ENCODE measurements around the gene NSD1.

Gene NSD1

DNA sequence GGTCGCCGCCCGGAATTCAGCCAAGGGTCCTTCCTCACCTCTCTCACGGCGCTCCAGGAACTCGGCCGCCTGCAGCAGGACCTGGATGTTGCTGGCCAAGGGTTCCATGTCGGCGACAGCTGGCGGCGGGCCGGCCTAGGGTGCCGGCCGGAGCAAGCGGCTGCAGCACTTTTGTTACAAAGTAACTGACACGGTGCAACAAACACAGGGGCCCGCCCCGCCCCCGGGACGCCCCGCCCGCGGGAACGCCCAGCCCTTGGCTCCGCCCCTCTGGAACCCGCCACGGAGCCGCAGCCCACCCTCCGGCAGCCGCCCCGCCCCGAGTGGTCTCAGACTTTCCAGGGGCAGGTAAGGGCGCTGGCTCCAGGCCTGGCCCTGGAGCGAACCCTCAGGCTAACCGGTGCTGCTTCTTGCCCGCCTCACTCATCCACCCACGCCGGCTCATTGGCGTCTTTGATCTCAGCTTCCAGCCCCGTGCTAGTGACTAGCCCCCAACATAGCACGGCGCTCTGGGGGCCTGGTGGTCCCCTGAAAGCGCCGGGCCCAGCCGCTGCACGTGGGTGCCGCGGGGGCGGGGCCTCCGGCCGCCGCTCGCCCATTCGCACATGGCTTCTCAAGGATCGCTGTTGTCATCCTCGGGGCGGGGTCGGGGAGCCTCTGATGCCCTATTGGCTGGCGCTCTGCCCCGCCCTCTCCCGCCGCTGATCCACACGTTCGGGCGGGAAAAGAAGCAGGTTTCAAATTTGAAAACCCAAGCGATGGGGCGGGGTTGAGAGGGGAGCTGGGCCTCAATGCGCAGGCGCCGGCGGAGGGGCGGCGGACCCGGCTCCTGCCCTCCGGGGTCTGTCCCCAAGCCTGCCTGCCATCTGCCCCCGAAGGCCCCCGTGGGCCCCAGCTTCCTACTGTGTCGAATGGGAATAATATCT lies 178.4 kb downstream of the NSD1 start, which contains the start of gene MXD3:
MXD3 (minus strand) TSS at position 176 of the 926 bp plus-strand sequence; CDS start at position 108, 68 bp downstream.
- DNase-seq = peak; percentile 97 to 99 (median 98)

- peak in 2 of 3 donors; percentile 13 to 39 for DNase-seq
Observed at GRCh38 chr5:177312649-177313181, 179.1 kb downstream of the NSD1 start.

GRCh38 chr5:177313561-177314259 lies 180.1 kb downstream of the NSD1 start:
- no peak for DNase-seq

DNA sequence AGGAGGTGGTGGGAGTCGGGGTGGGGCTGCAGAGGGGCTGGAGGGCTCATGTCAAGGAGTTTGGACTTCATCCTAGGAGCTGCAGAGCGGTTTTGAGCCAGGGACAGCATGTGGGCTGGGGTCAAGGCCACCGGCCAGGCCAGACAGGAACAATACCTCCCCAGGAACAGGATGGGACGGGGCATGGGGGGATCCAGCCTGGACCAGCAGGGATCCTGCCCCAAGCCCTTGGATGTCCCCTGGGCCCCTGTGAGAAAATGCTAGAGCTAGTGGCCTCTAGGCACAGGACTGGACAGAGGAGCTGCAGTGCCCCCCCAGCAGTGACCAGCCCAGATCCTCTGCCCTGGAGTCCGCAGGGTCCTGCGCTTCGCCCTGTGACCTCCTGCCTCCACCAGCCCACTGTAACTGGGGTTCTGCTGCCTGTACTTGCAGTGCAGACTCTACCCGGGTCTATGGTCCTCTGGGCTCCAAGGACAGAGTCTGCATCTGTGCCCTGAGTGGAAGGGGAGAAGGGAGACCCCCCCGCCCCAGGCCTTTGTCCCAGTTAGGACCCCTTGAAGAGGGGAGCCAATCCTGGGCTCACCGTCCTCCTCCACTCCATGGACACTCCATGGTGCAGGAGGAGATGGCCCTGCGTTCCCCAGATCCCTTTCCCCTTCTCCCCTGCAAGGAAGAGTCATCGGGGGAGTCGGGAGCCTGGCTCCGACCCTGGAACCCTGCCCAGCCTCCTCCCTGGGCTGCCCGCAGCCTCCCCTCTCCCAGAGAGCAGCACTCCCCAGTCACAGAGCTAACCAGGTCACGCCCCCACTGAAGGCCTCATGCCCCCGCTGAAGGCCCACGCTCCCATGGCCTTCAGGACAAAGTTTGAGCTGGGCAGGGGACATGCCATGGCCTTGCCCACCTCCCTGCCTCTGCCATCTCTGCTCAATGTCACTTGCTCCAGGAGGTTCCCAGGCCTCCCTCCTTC lies 181.1 kb downstream of the NSD1 start:
- DNase-seq = no peak

DNA sequence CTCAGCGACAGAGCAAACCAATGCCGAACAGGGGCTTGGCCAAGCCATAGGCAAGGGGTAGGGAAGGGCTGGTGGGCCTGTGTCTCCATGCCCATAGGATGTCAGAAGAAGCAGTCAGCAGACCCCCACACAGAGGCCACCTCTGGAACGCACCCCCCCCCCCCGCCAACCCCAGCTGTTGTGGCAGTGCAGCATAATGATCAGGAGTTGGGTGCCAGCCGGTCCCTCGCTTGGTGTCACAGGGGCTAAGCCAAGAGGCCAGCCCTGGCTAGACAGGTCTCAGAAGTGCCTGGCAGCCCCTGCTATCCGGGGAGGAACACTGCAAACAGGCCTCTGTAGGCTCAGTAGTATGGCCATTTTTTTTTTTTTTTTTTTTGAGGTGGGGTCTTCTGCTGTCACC lies 181.8 kb downstream of the NSD1 start:
- no peak for DNase-seq

DNA sequence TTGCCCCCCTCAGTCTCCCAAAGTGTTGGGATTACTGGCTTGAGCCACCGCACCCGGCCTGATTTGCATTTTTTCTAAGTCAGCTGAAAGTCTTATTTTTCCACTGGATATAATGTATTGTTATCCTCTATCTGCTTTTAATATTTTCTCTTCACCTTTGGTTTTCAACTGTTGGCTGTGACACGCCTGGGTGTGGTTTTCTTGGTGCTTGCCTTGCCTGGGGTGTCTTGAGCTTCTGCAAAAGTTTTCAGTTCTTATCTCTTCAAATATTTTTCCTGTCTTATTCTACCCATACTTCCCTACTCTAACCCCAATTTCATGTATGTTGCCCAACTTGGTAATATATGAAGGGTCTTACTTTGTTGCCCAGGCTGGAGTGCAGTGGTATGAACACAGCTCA lies 182.4 kb downstream of the NSD1 start:
- DNase-seq = no peak

DNA sequence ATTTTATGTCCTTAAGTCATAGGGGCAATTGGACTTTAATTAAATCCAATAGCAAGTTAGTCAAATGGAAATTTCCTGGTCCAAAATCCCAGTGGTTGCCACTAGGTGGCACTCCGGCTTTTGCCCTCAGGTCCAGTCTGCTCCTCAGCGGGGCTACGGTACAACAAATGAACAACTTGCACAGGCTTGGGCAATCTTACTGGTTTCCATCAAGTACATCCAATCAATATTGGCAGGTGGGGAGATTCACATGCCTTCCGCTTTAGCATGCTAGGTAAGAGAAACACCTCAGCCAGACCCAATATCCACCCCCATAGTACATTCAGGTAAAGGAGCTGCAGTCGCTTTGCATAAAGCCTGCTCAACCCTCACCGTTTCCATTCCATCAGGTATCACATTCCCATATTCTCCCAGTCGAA lies 184.4 kb downstream of the NSD1 start:
- DNase-seq = peak; percentile 87 to 89 (median 89)

DNA sequence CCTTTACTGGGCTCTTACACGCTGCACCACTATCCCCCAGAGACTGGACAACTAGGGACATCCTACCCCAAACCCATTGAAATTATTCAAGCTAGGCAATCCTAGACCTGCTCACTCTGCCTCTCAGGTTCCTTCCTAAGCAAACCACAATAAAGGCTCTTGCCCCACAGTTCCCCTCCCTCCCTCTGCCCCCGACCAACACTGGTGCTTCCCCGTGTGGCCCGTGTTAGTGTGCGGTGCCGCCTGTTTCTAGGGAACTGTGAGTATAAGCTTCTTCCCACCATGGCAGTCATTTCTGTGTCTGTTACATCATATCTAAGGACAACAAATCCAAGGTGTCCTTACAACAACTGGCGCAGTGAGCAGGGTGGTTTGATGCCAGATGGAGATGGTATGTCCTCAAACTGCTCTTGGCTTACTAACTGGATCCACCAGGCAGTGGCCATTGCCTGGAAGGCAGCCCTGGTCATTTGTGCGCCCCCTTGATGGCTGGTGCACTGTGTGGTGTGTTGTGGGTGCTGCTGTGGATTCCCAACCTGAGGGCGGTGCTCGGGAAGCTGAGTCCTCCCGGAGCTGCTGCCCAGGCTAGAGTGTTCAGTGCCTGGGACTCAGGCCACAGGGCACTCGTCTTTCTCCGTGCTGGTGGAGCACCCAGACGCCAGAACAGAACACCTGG lies 186.5 kb downstream of the NSD1 start:
- DNase-seq = peak in 1 of 3 donors; percentile 40

GRCh38 chr5:177320879-177321278 lies 187.3 kb downstream of the NSD1 start:
- DNase-seq = peak; percentile 71 to 79 (median 76)

DNA sequence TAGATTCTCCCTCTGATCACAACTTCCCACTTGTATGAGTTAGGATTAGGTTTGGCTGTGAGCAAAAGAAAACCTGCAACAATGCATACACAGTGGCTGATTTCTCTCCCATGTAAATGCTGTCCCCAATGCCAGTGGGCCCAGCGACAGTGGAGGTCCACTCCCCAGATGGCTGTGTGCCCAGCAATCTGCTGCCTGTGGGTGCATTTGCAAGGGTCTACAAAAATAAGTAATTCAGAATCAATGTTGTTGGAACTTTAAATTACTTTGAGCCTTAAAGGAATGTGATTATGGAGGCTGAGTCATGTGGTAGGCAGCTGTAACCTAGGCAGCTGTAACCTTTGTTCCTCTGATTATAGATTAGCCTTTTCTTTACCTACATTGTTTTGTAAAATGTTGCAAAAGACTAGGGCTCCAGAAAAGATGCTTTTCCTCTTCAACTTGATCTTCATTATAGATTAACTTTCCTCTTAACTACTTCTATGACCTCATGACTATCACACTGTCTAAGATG lies 192.4 kb downstream of the NSD1 start:
- no peak for DNase-seq

- DNase-seq = peak in 2 of 3 donors; percentile 24 to 45
Observed at GRCh38 chr5:177327539-177328522, 194.3 kb downstream of the NSD1 start.

GRCh38 chr5:177328545-177329231 lies 195.1 kb downstream of the NSD1 start:
- DNase-seq = no peak

DNA sequence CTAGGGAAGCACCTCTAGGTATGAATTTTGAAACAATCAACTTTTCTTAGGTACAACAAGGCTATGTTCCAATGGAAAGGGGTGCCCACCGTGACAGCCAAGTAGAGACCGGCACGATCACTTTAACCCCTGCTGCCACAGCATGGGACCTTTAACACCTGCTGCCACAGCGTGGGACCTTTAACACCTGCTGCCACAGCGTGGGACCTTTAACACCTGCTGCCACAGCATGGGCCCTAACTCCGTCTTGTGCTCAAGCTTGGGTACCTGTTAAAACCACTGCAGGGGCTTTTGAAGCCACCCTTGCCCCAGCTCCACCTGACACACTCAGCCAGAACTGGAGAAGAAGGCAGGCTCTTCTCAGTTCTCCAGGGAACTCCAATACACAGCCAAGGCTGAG lies 196.3 kb downstream of the NSD1 start:
- DNase-seq = no peak

GRCh38 chr5:177330991-177331842 lies 197.6 kb downstream of the NSD1 start:
- no peak for DNase-seq

DNA sequence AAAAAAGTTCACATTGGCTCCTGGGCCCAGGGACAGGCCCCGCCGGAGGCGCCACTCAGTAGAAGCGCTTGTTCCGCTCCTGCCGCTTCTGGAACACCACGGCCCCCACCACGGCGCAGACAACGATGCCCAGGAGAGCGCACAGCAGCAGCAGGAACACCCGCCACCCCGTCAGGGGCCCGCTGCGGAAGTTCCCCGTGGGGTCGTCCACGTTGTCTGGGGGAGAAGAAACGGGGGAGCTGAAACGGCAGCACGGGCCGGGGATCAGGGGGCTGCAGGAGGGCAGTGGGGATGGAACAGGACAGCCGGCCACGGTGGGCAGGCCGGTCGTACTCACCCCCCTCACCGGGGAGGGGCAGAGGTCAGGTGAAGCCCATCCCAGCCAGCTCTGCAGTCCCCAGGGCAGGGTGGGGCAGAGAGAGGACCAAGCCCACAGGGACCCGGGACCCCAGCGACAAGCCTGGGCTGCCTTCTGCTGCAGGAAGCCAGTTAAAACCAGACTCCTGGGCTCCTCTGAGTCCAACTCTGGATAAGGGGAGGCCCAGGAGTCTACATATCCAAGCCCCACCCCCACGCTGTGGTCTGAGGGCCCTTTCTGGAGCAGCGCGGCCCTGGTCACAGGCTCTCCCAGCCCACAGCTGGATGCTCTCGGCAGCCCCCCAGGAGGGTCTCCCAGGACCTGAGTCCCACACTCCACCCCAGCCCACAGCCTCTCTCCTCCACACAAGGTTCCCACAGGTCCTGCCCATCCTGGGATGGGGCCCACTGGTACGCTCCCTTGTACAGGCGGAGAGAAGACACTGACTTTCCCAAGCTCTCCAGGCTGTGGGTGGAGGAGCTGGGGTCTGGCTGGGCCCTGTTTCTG lies 198.7 kb downstream of the NSD1 start:
- no peak for DNase-seq

DNA sequence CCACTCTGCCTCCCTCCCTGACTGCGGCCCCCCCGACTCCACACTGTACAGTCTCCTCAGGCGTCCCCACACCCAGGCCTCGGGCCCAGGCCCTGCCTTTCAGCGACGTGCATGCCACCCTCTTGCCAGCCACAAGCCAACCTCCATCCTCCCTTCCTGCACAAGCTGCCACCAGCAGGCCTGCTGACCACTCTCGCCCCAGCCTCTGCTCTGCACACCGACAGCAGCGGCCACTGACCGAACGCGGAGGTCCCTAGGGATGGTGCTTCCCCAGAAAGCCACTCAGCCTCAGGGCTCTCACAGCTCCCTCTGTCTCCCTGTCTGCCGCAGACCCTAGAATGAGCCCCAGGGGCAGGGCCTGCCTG lies 199.3 kb downstream of the NSD1 start:
- no peak for DNase-seq

GRCh38 chr5:177333420-177334154 lies 200.0 kb downstream of the NSD1 start:
- no peak for DNase-seq
